Measurements from ENCODE around the gene SCARF2.

- no peak for TF ChIP-seq POLR2A (IDR thresholded peaks at IDR 0.05)
- no peak for TF ChIP-seq CTCF (IDR thresholded peaks at IDR 0.05)
Observed at GRCh38 chr22:20442485-20443284, 5.1 kb upstream of the SCARF2 start.
